ENCODE results near the gene HSD17B12. TPM values are rescaled to one million over a fixed set of nuclear protein-coding genes. Genes with fewer than 3 reads are reported as not detected.
"Not testable (repeated sequence)": the region's sequence is repeated elsewhere in the genome, so short reads cannot be mapped to it uniquely, and the experiment has no call there.

The HSD17B12 gene
- polyA plus RNA-seq, 2 of the 4 experiments (the other 2 are of a cell fraction), result 102 to 103 TPM

DNA sequence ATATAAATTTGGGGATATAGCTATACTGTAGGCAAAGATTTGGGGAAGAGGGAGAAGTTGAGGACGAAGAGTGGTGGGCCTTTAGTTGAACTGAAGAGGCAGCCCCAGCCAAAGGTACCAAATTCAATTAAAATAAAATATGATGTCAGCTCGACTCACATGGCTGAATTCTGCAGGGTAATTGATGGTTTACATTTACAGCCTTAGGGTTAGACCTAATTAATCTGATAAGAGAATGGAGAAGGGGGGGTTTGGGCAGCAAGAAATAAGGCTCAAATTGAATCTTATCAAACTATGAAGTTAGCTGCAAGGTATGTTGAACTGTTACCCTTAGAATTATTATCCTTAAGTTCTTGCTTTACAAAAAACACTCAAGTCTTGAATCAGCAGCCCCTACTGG, 3.6 kb upstream of the HSD17B12 start:
- FAIRE-seq, result no peak
- H3K9me3 ChIP-seq, result peaks cover 4% of the 10 kb centered on the region; the same call in 2 of the 3 replicates
- WGBS (ENCODE audit: missing lambda C conversion rate), result 2% methylated on average over 2 of the region's 2 CpGs
- no peak overlapping the region for H3K27ac ChIP-seq
- no peak overlapping the region for H3K4me2 ChIP-seq
- H3K4me1 ChIP-seq, result peaks cover 1% of the 10 kb centered on the region
- TF ChIP-seq RARB (CRISPR knock-in tag; IDR thresholded peaks at IDR 0.05), result no peak
- no peak for TF ChIP-seq NR3C1 (IDR thresholded peaks at IDR 0.05)
- no peak for TF ChIP-seq HOXB13 (CRISPR knock-in tag; IDR thresholded peaks at IDR 0.05; ENCODE audit: low read depth)
- TF ChIP-seq JUNB (IDR thresholded peaks at IDR 0.05), result no peak
- TF ChIP-seq HOXA7 (CRISPR knock-in tag; IDR thresholded peaks at IDR 0.05), result no peak
- no peak overlapping the region for H3K4me3 ChIP-seq
- ChIA-PET POLR2A (no interaction called here), CTCF (interaction anchor here (1.1 kb wide), 1 partner anchor 175 kb away, joined by 3 read pairs; no protein-coding TSS in a partner anchor)
- ATAC-seq, result no peak
- DNase-seq (ENCODE audit: low read depth in 1 of 2, low spot score in 1 of 2), result no peak

GRCh38 chr11:43681401-43681942, 934 bp downstream of the HSD17B12 start:
- Histone ChIP-seq H3K9me3 (peaks cover 4% of the 10 kb centered on the region; the same call in 2 of the 3 replicates), H3K4me3 (peak overlapping the region; percentile 50), H3K4me1 (peaks cover 8% of the 10 kb centered on the region), H3K4me2 (peak overlapping the region; percentile 78), H3K27ac (peak overlapping the region; percentile 69 to 95)
- no peak for FAIRE-seq
- CTCF ChIA-PET, result interaction anchor here (1.8 kb wide), 1 partner anchor 170 kb away, joined by 5 read pairs; no protein-coding TSS in a partner anchor
- 5% methylated on average over 12 of the region's 12 CpGs for WGBS (ENCODE audit: missing lambda C conversion rate)
- POLR2A ChIA-PET, result interaction anchor here (1.1 kb wide), 1 partner anchor 191 kb away, joined by 3 read pairs; no protein-coding TSS in a partner anchor
- no peak for ATAC-seq
- peak; percentile 50; the same call in 1 of the 2 replicates for TF ChIP-seq HOXA7 (CRISPR knock-in tag; IDR thresholded peaks at IDR 0.05)
- TF ChIP-seq MYC (IDR thresholded peaks at IDR 0.05; ENCODE audit: borderline replicate concordance, low read length), result 0 out of 2 replicates have a peak, but pooled peaks have one; percentile 19
- TF ChIP-seq, protein P1, sequence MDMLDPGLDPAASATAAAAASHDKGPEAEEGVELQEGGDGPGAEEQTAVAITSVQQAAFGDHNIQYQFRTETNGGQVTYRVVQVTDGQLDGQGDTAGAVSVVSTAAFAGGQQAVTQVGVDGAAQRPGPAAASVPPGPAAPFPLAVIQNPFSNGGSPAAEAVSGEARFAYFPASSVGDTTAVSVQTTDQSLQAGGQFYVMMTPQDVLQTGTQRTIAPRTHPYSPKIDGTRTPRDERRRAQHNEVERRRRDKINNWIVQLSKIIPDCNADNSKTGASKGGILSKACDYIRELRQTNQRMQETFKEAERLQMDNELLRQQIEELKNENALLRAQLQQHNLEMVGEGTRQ (IDR thresholded peaks at IDR 0.05), result 0 out of 2 replicates have a peak, but pooled peaks have one; percentile 7
- no peak for TF ChIP-seq SMC3 (IDR thresholded peaks at IDR 0.05)
- peak; percentile 19 to 40 for DNase-seq (ENCODE audit: low read depth in 1 of 2, low spot score in 1 of 2)

DNA sequence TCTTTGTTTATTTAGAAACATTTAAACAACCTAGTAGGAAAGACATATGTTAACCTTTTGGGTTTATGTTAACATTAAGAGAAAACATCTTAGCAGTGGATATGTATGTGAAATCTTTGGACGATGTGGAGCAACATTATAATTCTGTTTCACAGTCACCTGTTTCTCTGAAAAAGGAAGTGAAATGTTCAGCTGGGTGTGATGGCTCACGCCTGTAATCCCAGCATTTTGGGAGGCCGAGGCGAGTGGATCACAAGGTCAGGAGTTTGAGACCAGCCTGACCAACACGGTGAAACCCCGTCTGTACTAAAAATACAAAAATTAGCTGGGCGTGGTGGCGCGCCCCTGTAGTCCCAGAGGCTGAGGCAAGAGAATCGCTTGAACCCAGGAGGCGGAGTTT, 1.5 kb downstream of the HSD17B12 start:
- H3K4me1 ChIP-seq; DNase-seq (ENCODE audit: low read depth in 1 of 2, low spot score in 1 of 2); H3K9me3 ChIP-seq; ATAC-seq; POLR2A ChIA-PET; FAIRE-seq; CTCF ChIA-PET: not testable (repeated sequence)
- peak overlapping the region; percentile 50 for H3K4me3 ChIP-seq
- H3K4me2 ChIP-seq, result peak overlapping the region; percentile 78
- H3K27ac ChIP-seq, result peak overlapping the region; percentile 69 to 95
- 76% methylated on average over 11 of the region's 11 CpGs for WGBS (ENCODE audit: missing lambda C conversion rate)

GRCh38 chr11:43685440-43685839, 4.9 kb downstream of the HSD17B12 start:
- ChIA-PET POLR2A (no interaction called here), CTCF (no interaction called here)
- DNase-seq (ENCODE audit: low read depth in 1 of 2, low spot score in 1 of 2) (peak in 1 of 2 experiments; percentile 5), FAIRE-seq (no peak), ATAC-seq (no peak)
- no peak overlapping the region for H3K4me3 ChIP-seq
- H3K4me1 ChIP-seq, result peaks cover 8% of the 10 kb centered on the region
- H3K9me3 ChIP-seq, result no peaks in the 10 kb centered on the region
- WGBS (ENCODE audit: missing lambda C conversion rate), result 83% methylated on average over 4 of the region's 4 CpGs
- no peak overlapping the region for H3K27ac ChIP-seq
- no peak for TF ChIP-seq CHD4 (IDR thresholded peaks at IDR 0.05; ENCODE audit: borderline replicate concordance)
- TF ChIP-seq ZC3H11A (IDR thresholded peaks at IDR 0.05), result no peak
- TF ChIP-seq TFCP2L1 (CRISPR knock-in tag; IDR thresholded peaks at IDR 0.05), result no peak
- TF ChIP-seq MAFK (IDR thresholded peaks at IDR 0.05; ENCODE audit: partially characterized antibody), result peak; percentile 45
- no peak overlapping the region for H3K4me2 ChIP-seq

DNA sequence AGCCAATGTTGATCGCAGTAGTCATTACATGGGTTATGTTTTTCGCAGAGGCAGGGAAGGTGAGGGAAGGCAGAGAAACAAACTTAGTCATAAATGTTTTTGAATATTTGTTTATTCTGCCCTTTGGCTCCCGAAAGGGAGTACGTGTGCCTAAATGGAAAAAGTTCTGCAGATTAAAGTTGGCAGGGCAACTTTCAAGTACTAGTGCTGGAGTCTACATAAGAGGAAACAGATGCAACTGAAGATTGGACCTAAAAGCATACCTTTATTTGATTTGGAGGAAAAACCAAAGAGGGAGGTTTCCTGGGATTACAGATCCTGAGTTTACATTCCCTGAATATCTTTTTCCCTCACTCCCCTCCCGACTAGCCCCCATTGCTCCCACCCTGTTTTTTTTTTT, 5.7 kb downstream of the HSD17B12 start:
- ChIA-PET POLR2A (no interaction called here), CTCF (no interaction called here)
- Histone ChIP-seq H3K27ac (no peak overlapping the region), H3K4me3 (no peak overlapping the region), H3K4me2 (no peak overlapping the region), H3K9me3 (no peaks in the 10 kb centered on the region), H3K4me1 (peaks cover 8% of the 10 kb centered on the region)
- DNase-seq (ENCODE audit: low read depth in 1 of 2, low spot score in 1 of 2), result no peak
- WGBS (ENCODE audit: missing lambda C conversion rate), result 86% methylated on average over 5 of the region's 5 CpGs
- no peak for FAIRE-seq
- no peak for ATAC-seq
- no peak for TF ChIP-seq CBX2 (IDR thresholded peaks at IDR 0.05; ENCODE audit: borderline replicate concordance, low read depth)
- no peak for TF ChIP-seq KDM5A (IDR thresholded peaks at IDR 0.05)
- no peak for TF ChIP-seq ZFP36 (IDR thresholded peaks at IDR 0.05; ENCODE audit: borderline replicate concordance, partially characterized antibody)
- no peak for TF ChIP-seq CHD4 (IDR thresholded peaks at IDR 0.05; ENCODE audit: borderline replicate concordance)
- TF ChIP-seq, protein P2, sequence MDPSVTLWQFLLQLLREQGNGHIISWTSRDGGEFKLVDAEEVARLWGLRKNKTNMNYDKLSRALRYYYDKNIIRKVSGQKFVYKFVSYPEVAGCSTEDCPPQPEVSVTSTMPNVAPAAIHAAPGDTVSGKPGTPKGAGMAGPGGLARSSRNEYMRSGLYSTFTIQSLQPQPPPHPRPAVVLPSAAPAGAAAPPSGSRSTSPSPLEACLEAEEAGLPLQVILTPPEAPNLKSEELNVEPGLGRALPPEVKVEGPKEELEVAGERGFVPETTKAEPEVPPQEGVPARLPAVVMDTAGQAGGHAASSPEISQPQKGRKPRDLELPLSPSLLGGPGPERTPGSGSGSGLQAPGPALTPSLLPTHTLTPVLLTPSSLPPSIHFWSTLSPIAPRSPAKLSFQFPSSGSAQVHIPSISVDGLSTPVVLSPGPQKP (IDR thresholded peaks at IDR 0.05; ENCODE audit: low read depth, low read length), result no peak
- TF ChIP-seq, protein P3, sequence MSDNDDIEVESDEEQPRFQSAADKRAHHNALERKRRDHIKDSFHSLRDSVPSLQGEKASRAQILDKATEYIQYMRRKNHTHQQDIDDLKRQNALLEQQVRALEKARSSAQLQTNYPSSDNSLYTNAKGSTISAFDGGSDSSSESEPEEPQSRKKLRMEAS (IDR thresholded peaks at IDR 0.05), result no peak
- no peak for TF ChIP-seq RCOR1 (IDR thresholded peaks at IDR 0.05; ENCODE audit: low read depth, low read length)

All from A549 (cell line).